Measurements from ENCODE around the gene ZCCHC10. TPM values are rescaled to one million over a fixed set of nuclear protein-coding genes. Genes with fewer than 3 reads are reported as not detected.

Gene ZCCHC10
- total and polyA plus RNA-seq, 2 donors (not counting 3 experiments of a cell fraction or from before 2014, with no cell fraction given) = 25.9 to 32.1 TPM

GRCh38 chr5:133053448-133053847 lies 27.1 kb upstream of the ZCCHC10 start:
- no peak overlapping the region for H3K9ac ChIP-seq (replicated peaks; ENCODE audit: extremely low read depth, insufficient read depth, low read length)
- peaks cover 5% of the 10 kb centered on the region for H4K20me1 ChIP-seq (replicated peaks; ENCODE audit: control insufficient read depth, extremely low read depth, insufficient read depth, low read length)
- no peak for FAIRE-seq
- intact Hi-C loops (cut with micrococcal nuclease) (loop anchor here (5.0 to 10.0 kb wide), 3 partner anchors 106 to 669 kb away; no protein-coding TSS in a partner anchor), dilution Hi-C loops (cut with MboI; ENCODE audit: extremely low pct_ligation_motif_present, low sequenced_read_pairs) (no loop called here)
- H3K4me1 ChIP-seq (ENCODE audit: control insufficient read depth, extremely low read depth, insufficient read depth, low read length) = peaks cover 37% of the 10 kb centered on the region
- no peaks in the 10 kb centered on the region for H3K9me1 ChIP-seq (replicated peaks; ENCODE audit: control insufficient read depth, extremely low read depth, insufficient read depth, low read length)
- DNase-seq (ENCODE audit: low read depth, low spot score) = no peak
- no peak for TF ChIP-seq JUN (IDR thresholded peaks at IDR 0.05; ENCODE audit: borderline replicate concordance, insufficient read depth, insufficient read length, low read depth)
- TF ChIP-seq CTCF (IDR thresholded peaks at IDR 0.05; ENCODE audit: extremely low read depth in 1 of 2, insufficient read depth in 1 of 2, low read depth in 1 of 2, low read length in 2 of 2) = no peak
- TF ChIP-seq MYC (IDR thresholded peaks at IDR 0.05; ENCODE audit: low read depth, low read length) = no peak
- no peak for TF ChIP-seq EZH2 (IDR thresholded peaks at IDR 0.05; ENCODE audit: borderline replicate concordance, low read depth, low read length, severe bottlenecking)
- no peak for TF ChIP-seq POLR2AphosphoS5 (IDR thresholded peaks at IDR 0.05; ENCODE audit: insufficient read depth, low read depth, low read length)
- TF ChIP-seq, protein P1, sequence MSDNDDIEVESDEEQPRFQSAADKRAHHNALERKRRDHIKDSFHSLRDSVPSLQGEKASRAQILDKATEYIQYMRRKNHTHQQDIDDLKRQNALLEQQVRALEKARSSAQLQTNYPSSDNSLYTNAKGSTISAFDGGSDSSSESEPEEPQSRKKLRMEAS (IDR thresholded peaks at IDR 0.05; ENCODE audit: insufficient read depth, insufficient read length) = no peak
- no peak for TF ChIP-seq POLR2A (IDR thresholded peaks at IDR 0.05; ENCODE audit: low read depth, low read length)
- no peak for TF ChIP-seq GATA2 (IDR thresholded peaks at IDR 0.05; ENCODE audit: insufficient read depth, insufficient read length, low read depth, low read length)
- no peak for TF ChIP-seq FOS (IDR thresholded peaks at IDR 0.05; ENCODE audit: borderline replicate concordance, insufficient read depth, low read length)
- peak overlapping the region in 1 of 3 experiments; percentile 90 for H3K4me3 ChIP-seq (replicated peaks in 1 of 3; ENCODE audit: insufficient read depth in 1 of 3, low read depth in 1 of 3, low read length in 3 of 3)
- H3K79me2 ChIP-seq (ENCODE audit: control insufficient read depth, insufficient read depth, low read length) = peaks cover 66% of the 10 kb centered on the region
- no TSS peak for BruUV-seq (replicated peaks)
- H3K9me3 ChIP-seq (replicated peaks; ENCODE audit: control insufficient read depth, insufficient read depth, low read length) = no peaks in the 10 kb centered on the region
- no peaks in the 10 kb centered on the region for H3K36me3 ChIP-seq (ENCODE audit: control insufficient read depth in 2 of 2, extremely low read depth in 1 of 2, insufficient read depth in 2 of 2, low read length in 2 of 2)
- POLR2A ChIA-PET = no interaction called here
- H3K27me3 ChIP-seq (ENCODE audit: control insufficient read depth in 2 of 2, insufficient read depth in 2 of 2, low read length in 2 of 2) = no peaks in the 10 kb centered on the region
- H3K27ac ChIP-seq (ENCODE audit: insufficient read depth, low read depth, low read length) = no peak overlapping the region
- CTCF ChIA-PET = no interaction called here
- no peak overlapping the region for H2AFZ ChIP-seq (ENCODE audit: low read depth, low read length)
- peak overlapping the region; percentile 93 for H3K4me2 ChIP-seq (ENCODE audit: insufficient read depth, low read length)

Measured in endothelial cell of umbilical vein (primary cell).